Lower leg skin (tissue), 4 donors: Measurements from ENCODE around the gene CABP7. TPM values are rescaled to one million over a fixed set of nuclear protein-coding genes. Genes with fewer than 3 reads are reported as not detected.

Experiments
- DNase-seq, 2 donors: peaks; one replicate each; pipeline ENCODE4 v3.0.0-alpha.2; 2019; ENCODE audit warnings: low spot score in 2 of 2
- H3K4me3 ChIP-seq: fragments of 200-600 bp; sonication (generic); 2 replicates; pipeline ENCODE4 v1.5.1; 2017; ENCODE audit warnings: mild to moderate bottlenecking, low read depth; ENCODE audit not compliant: poor library complexity, severe bottlenecking
- POLR2A ChIP-seq, 2 donors: fragments of 450-650 bp; IDR thresholded peaks; one replicate each; pipeline ENCODE4 v1.6.1; 2016 to 2017; ENCODE audit warnings: antibody characterized with exemption in 2 of 2, mild to moderate bottlenecking in 1 of 2, moderate library complexity in 1 of 2
- WGBS, 2 donors: methylation state at CpG; one replicate each; pipeline ENCODE4 v1.1.5; 2018; 5-methylcytosine and 5-hydroxymethylcytosine counted together
- intact Hi-C: fragments of 100-400 bp; cut with DNase I; formaldehyde crosslinking; loops from one replicate; pipeline ENCODE4 v1.15.0; 2023; ENCODE audit warnings: low total_unique reads
- total RNA-seq, 4 donors: library from RNA; depleted of rRNA; stranded (reverse); fragments of >200 nt; gene quantifications; one replicate each; pipeline ENCODE4 v1.1.0, GENCODE V29; 2016
- TF ChIP-seq, protein P1 (sequence below), 3 donors: fragments of 450-650 bp; IDR thresholded peaks; one replicate each; pipeline ENCODE4 v1.5.1; 2016; ENCODE audit warnings: antibody characterized with exemption in 3 of 3, mild to moderate bottlenecking in 3 of 3, moderate library complexity in 2 of 3

Gene CABP7
- total RNA-seq, 4 donors from 2014 or later, result not detected

DNA sequence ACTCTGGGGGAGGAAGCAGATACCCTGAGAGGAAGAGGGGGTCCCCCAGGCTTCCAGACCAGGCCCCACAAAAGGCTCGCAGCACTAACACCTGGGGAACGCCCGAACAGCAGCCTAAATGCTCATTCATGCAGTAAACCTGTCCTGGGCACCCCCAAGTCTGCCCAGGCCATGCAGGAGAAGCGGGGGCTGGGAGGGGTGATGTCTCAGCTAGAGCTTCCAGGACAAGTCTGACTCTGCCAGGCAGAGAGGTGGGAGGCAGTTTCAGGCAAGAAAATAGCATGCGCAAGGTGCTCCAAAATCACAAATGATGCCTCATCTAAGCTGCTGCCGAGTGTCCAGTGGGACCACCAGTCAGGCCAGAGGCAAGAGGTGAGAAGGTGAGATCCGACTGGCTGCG lies 14.6 kb downstream of the CABP7 start:
- intact Hi-C loops, result no loop called here
- WGBS, 2 donors, result 86 to 92% methylated on average over 8 of the region's 8 CpGs

DNA sequence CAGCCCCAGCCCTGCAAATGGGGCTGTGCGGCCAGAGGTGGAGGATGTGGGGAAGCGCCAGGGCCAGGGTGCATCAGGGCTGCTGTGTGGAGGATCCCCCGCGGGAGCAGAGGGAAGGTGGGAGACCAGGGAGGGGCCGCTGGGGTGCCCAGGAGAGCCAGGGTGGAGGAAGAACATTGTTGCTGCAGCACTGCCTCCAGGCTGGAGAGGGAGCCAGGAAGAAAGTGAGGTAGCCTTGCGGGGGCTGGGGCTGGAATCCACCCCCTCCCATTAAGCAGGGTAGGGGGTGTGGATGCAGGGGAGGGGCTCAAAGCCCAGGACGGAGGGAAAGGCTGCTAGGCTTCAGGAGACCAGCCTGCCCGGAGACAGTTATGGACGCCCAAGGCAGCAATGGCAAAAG lies 15.0 kb downstream of the CABP7 start:
- WGBS, 2 donors, result 85 to 87% methylated on average over 9 of the region's 9 CpGs
- H3K4me3 ChIP-seq, result no peak overlapping the region
- intact Hi-C loops, result no loop called here
- no peak for TF ChIP-seq POLR2A (IDR thresholded peaks at IDR 0.05)
- TF ChIP-seq, protein P1, sequence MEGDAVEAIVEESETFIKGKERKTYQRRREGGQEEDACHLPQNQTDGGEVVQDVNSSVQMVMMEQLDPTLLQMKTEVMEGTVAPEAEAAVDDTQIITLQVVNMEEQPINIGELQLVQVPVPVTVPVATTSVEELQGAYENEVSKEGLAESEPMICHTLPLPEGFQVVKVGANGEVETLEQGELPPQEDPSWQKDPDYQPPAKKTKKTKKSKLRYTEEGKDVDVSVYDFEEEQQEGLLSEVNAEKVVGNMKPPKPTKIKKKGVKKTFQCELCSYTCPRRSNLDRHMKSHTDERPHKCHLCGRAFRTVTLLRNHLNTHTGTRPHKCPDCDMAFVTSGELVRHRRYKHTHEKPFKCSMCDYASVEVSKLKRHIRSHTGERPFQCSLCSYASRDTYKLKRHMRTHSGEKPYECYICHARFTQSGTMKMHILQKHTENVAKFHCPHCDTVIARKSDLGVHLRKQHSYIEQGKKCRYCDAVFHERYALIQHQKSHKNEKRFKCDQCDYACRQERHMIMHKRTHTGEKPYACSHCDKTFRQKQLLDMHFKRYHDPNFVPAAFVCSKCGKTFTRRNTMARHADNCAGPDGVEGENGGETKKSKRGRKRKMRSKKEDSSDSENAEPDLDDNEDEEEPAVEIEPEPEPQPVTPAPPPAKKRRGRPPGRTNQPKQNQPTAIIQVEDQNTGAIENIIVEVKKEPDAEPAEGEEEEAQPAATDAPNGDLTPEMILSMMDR (IDR thresholded peaks at IDR 0.05), result no peak
- no peak for DNase-seq

More for the DNA sequence above, 14.6 kb downstream of the CABP7 start:
- TF ChIP-seq POLR2A (IDR thresholded peaks at IDR 0.05), result no peak
- TF ChIP-seq, protein P1 (IDR thresholded peaks at IDR 0.05), result no peak
- no peak overlapping the region for H3K4me3 ChIP-seq
- no peak for DNase-seq

DNA sequence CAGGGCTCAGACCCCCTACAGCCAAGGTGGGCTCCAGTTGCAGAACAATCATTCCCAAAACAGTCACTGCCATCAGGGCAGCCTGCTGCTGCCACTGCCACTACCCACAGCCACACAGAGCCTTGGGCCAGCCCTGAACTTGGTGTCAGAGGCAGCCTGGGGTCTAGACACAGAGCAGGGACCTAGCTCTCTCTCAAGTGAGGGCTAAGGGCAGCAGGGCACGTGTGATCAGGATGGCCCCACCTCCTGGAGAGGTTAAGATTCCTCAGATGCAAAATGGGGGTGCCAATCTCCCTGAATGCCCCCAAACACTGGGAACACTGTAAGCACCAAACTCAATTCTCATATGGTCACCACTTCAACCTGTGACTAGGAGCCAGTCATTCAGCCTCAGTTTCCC lies 15.6 kb downstream of the CABP7 start:
- no peak for DNase-seq
- no peak overlapping the region for H3K4me3 ChIP-seq
- TF ChIP-seq POLR2A (IDR thresholded peaks at IDR 0.05), result no peak
- TF ChIP-seq, protein P1 (IDR thresholded peaks at IDR 0.05), result no peak
- intact Hi-C loops, result no loop called here
- WGBS, 2 donors, result 60% methylated on average over 1 of the region's 1 CpG; no CpG with 5 or more reads in 1 of the 2 donors

DNA sequence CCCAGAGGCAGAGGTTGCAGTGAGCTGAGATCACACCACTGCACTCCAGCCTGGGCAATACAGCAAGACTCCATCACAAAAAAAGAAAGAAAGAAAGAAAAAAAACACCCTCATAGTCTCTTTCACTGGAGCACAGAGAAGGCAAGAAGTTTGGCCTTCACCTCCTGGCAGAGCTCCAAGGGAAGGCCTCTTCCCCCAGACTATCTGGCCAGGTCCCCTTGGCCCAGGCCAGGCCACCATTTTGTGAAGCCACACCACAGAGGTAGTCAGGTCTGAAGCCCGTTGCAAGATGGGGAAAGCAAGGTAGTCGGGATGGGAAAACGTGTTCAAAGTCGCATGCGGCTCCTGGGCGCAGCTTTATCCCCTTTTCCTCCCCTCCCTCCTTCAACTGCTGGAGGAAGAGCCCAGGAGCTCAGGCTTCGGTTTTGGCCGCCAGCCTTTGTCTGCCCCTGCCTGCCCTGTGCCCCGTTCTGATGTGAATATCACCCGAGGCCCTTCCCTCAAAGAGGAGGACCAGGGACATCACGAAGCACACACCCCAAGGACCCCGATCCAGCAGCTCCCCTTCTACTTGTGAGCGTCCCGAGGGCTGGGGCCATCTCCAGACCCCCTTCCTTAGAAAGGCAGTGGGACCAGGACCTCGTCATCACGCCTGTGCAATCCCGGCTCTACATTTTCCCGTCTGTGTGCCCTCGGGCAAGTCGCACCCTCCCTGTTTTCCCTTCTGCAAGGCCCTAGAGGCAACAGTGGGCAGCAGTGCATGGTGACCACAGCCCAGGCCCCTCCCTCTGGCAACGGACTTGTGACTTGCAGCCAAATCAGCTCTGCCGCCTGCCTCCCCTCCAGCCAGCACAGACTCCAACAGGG lies 17.7 kb downstream of the CABP7 start:
- DNase-seq, result no peak
- no peak for TF ChIP-seq POLR2A (IDR thresholded peaks at IDR 0.05)
- TF ChIP-seq, protein P1 (IDR thresholded peaks at IDR 0.05), result no peak
- WGBS, 2 donors, result 89 to 91% methylated on average over 22 of the region's 22 CpGs
- H3K4me3 ChIP-seq, result no peak overlapping the region
- intact Hi-C loops, result no loop called here

DNA sequence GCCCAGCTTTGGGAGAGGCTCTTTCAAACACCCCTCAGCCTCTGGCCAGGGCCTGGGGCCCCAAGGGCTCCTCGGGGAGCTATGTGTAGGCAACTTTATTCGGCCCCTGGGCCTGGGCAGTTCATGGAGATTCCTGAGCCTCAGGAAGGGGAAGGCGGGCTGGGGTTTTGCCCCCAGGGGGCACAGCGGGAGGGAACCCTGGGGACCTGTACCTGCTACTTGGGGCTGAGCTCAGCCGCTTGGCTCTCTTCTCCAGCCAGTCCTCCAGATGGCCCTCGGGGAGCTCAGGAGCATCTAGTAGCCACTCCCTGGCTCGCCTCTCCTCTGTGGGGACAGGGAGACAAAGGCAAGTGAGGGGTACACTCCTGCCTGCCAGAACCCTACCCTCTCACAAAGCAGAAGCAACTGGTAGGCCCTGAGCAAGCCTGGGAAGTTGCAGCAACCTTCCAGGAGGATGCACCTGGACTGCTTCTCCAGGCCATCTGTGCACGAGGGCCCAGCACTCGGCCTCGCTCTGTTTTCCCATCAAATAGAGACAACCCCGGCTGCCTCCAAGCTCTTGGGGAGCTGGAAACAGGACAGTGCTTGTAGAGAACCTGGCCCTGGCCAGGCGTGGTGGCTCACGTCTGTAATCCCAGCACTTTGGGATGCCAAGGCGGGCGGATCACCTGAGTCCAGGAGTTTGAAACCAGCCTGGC lies 18.5 kb downstream of the CABP7 start:
- intact Hi-C loops, result no loop called here
- no peak for TF ChIP-seq POLR2A (IDR thresholded peaks at IDR 0.05)
- TF ChIP-seq, protein P1 (IDR thresholded peaks at IDR 0.05), result no peak
- WGBS, 2 donors, result 81 to 93% methylated on average over 7 to 15 of the region's 15 CpGs
- H3K4me3 ChIP-seq, result no peak overlapping the region
- no peak for DNase-seq
